ENCODE measurements around the gene SRF. TPM values are rescaled to one million over a fixed set of nuclear protein-coding genes. Genes with fewer than 3 reads are reported as not detected.

The SRF gene
- 10 to 100 TPM; 31.8 to 36.3 TPM for total RNA-seq
- 10 to 100 TPM; 20.2 to 33.5 (median 30.1) TPM for polyA plus RNA-seq (ENCODE audit: insufficient read length in 6 of 6)
- long read RNA-seq, donor 1, full-length matches to known transcripts = 7 of 14 reads
- long read RNA-seq, donor 1, partial matches to known transcripts = 7 of 14 reads
- long read RNA-seq, donor 1, other reads (novel, unspliced or antisense) = 0 of 14 reads
- long read RNA-seq, donor 2, full-length matches to known transcripts = 3 of 28 reads
- long read RNA-seq, donor 2, partial matches to known transcripts = 25 of 28 reads
- long read RNA-seq, donor 2, other reads (novel, unspliced or antisense) = 0 of 28 reads
- long read RNA-seq, donor 3, full-length matches to known transcripts = 11 of 11 reads
- long read RNA-seq, donor 3, partial matches to known transcripts = 0 of 11 reads
- long read RNA-seq, donor 3, other reads (novel, unspliced or antisense) = 0 of 11 reads
- long read RNA-seq, donor 4, partial matches to known transcripts = 0 of 3 reads
- long read RNA-seq, donor 4, other reads (novel, unspliced or antisense) = 3 of 3 reads
- long read RNA-seq, donor 5, full-length matches to known transcripts = 4 of 15 reads
- long read RNA-seq, donor 5, partial matches to known transcripts = 11 of 15 reads
- long read RNA-seq, donor 5, other reads (novel, unspliced or antisense) = 0 of 15 reads
- long read RNA-seq, donor 6, full-length matches to known transcripts = 2 of 7 reads
- long read RNA-seq, donor 6, partial matches to known transcripts = 5 of 7 reads
- long read RNA-seq, donor 6, other reads (novel, unspliced or antisense) = 0 of 7 reads
- long read RNA-seq, donor 7, full-length matches to known transcripts = 3 of 3 reads
- long read RNA-seq, donor 7, partial matches to known transcripts = 0 of 3 reads
- long read RNA-seq, donor 7, other reads (novel, unspliced or antisense) = 0 of 3 reads
- long read RNA-seq, donor 8, full-length matches to known transcripts = 6 of 13 reads
- long read RNA-seq, donor 8, partial matches to known transcripts = 7 of 13 reads
- long read RNA-seq, donor 8, other reads (novel, unspliced or antisense) = 0 of 13 reads
- long read RNA-seq, donor 9 = 0 reads
- long read RNA-seq, donor 10, partial matches to known transcripts = 0 of 1 reads
- long read RNA-seq, donor 10, other reads (novel, unspliced or antisense) = 1 of 1 reads
- long read RNA-seq, donor 11, full-length matches to known transcripts = 2 of 16 reads
- long read RNA-seq, donor 11, partial matches to known transcripts = 14 of 16 reads
- long read RNA-seq, donor 11, other reads (novel, unspliced or antisense) = 0 of 16 reads
- long read RNA-seq, donor 12, full-length matches to known transcripts = 2 of 13 reads
- long read RNA-seq, donor 12, partial matches to known transcripts = 11 of 13 reads
- long read RNA-seq, donor 12, other reads (novel, unspliced or antisense) = 0 of 13 reads

DNA sequence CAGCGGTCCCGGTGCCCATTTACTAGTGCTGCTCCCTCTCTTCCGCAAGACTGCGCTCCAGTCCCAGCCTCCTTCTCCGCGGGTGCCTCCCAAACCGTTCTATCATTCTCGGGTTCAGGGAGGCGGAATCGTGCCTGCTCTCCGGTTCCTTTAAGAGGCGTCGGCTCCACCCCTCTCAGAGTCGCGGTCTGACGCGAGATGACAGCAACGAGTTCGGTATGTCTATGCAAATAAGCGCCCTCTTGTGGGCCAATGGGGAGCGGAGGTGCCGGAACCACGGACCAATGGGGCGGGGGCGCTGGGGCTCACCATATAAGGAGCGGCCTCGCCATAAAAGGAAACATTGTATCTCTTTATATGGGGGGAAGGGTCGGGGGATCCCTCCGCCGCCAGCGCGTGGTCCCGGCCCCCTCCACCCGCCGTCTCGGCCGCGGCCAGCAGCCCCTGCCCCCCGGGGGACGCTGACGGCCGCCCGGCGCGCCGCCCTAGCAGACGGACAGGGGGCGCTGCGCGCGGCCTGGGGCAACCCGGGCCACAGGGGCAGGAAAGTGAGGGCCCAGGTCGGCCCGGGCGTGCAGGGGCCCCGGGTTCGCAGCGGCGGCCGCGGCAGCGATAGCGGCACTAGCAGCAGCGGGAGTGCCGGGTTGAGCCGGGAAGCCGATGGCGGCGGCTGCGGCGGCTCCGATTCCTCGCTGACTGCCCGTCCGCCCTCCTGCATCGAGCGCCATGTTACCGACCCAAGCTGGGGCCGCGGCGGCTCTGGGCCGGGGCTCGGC is at the start of gene SRF:
TSS of gene SRF (plus strand) at position 339 of the 776 bp plus-strand sequence. CDS start at position 727, 388 bp downstream.
- Histone ChIP-seq H3K4me1 (peaks cover 24 to 45% of the 10 kb centered on the region in 2 donors), H3K9me3 (no peaks in the 10 kb centered on the region), H3K27ac (peak within 1 kb of the TSS; percentile 96 to 97), H3K36me3 (peaks cover 0 to 10% of the 10 kb centered on the region in 2 donors), H3K27me3 (no peaks in the 10 kb centered on the region), H3K4me3 (peak within 1 kb of the TSS; percentile 85 to 96)
- DNase-seq = peak; percentile 97 to 100 (median 100)
- ATAC-seq = peak; percentile 80
- intact Hi-C loops (cut with DNase I) = no loop called here
- peak; percentile 48 to 82 for TF ChIP-seq CTCF (IDR thresholded peaks at IDR 0.05)

- Histone ChIP-seq H3K4me1 (peaks cover 13 to 21% of the 10 kb centered on the region in 2 donors), H3K4me3 (no peak overlapping the region), H3K27me3 (no peaks in the 10 kb centered on the region), H3K36me3 (no peaks in the 10 kb centered on the region), H3K27ac (peak overlapping the region; percentile 26 to 58), H3K9me3 (no peaks in the 10 kb centered on the region)
- TF ChIP-seq CTCF (IDR thresholded peaks at IDR 0.05) = no peak
- intact Hi-C loops (cut with DNase I) = loop anchor here in 1 of 2 donors (10.0 kb wide), 1 partner anchor 47 kb away; the partner anchor contains the start of gene PTK7
- no peak for DNase-seq
- ATAC-seq = no peak
Measured at GRCh38 chr6:43122146-43122545, 48.9 kb upstream of the SRF start.

- H3K4me3 ChIP-seq = no peak overlapping the region
- no peaks in the 10 kb centered on the region for H3K9me3 ChIP-seq
- no peaks in the 10 kb centered on the region for H3K27me3 ChIP-seq
- peaks cover 18 to 21% of the 10 kb centered on the region in 2 donors for H3K4me1 ChIP-seq
- intact Hi-C loops (cut with DNase I) = loop anchor here in 1 of 2 donors (10.0 kb wide), 1 partner anchor 49 kb away; the partner anchor contains the start of gene PTK7
- no peak overlapping the region for H3K27ac ChIP-seq
- peak in 2 of 4 donors; percentile 80 to 91 for DNase-seq
- no peak for TF ChIP-seq CTCF (IDR thresholded peaks at IDR 0.05)
- H3K36me3 ChIP-seq = no peaks in the 10 kb centered on the region
- ATAC-seq = no peak
Measured at GRCh38 chr6:43123461-43124314, 47.4 kb upstream of the SRF start.

All from left lung (tissue), 14 donors.